Measurements from ENCODE around the gene FBXO22.

The FBXO22 gene

GRCh38 chr15:75984706-75985105, 81.0 kb downstream of the FBXO22 start:
- DNase-seq = peak; percentile 18

- no peak for DNase-seq
These were observed 82.3 kb downstream of the FBXO22 start for GRCh38 chr15:75985971-75986370.

DNA sequence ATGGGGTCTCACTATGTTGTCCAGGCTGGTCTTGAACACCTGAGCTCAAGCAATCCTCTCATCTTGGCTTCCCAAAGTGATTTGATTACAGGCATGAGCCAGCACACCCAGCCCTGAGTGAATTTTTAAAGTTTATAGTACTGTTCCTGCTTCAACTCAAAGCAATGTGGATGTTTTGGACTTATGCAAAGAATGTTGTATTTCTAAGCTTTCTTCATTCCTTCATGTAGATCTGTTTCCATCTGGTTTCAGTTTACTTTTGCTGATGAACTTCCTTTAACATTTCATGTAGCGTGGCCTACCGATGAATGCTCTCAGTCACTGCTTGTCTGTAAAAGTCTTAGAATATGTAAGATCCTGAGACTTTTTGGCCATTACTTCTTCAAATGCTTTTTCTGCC, 85.4 kb downstream of the FBXO22 start:
- DNase-seq = no peak

DNA sequence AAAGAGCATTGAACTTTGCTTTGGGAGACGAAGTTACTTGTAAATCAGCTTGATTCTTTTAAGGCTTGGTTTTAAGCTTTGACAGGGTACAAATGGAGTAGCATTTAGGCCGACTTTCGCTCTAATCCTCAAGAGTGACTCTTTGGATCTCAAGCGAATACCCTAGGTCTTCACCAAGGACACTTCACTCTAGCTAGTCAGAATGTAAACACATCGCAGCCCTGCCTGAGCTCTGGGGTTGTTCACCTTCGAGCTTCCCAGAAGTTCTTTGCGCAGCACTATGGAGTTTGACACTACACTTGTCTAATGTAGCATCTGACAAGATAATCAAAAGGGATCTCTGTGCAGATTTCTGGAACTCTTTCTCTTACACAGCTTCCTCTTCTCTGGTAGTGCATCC, 86.2 kb downstream of the FBXO22 start:
- DNase-seq = no peak

Data from inflammatory macrophage treated with lipopolysaccharide for 4 hours (primary cell).